Adrenal gland (tissue), 5 donors: Measurements from ENCODE around the gene TLE3.
"Not testable (repeated sequence)": the region's sequence is repeated elsewhere in the genome, so short reads cannot be mapped to it uniquely, and the experiment has no call there.

Source experiments
- CTCF ChIP-seq, 6 experiments: fragments of 450-650 bp in 4 of 6; fragments of 200-600 bp in 2 of 6; sonication (generic) in 1 of 6; IDR thresholded peaks; 1 replicate in 5 of 6; 2 replicates in 1 of 6; pipeline versions ENCODE4 v1.5.1 to v1.8.0; 2016 to 2021; ENCODE audit warnings: antibody characterized with exemption in 6 of 6, mild to moderate bottlenecking in 2 of 6, moderate library complexity in 1 of 6
- POLR2A ChIP-seq, 2 donors: fragments of 450-650 bp; IDR thresholded peaks; one replicate each; pipeline ENCODE4 v1.6.1; 2017; ENCODE audit warnings: antibody characterized with exemption in 2 of 2, mild to moderate bottlenecking in 2 of 2, moderate library complexity in 1 of 2
- donor health status: DM: no; HTN: no; CAD: no.

GRCh38 chr15:70112572-70113303, 15.0 kb upstream of the TLE3 start:
- not testable (repeated sequence) for TF ChIP-seq POLR2A, CTCF (IDR thresholded peaks at IDR 0.05)
